HEK293 (cell line): ENCODE measurements around the gene SEPTIN2.
A peak's percentile ranks its signal among the peaks of the same experiment; 100 is the strongest.

Source experiments
- CTCF ChIA-PET: fragments of 350-600 bp; formaldehyde crosslinking; extraction: SDS; loops from one replicate; lab custom pipeline; 2021; ENCODE audit warnings: antibody characterized with exemption; lab: Yijun Ruan, JAX
- POLR2A ChIA-PET: fragments of 300-600 bp; formaldehyde crosslinking; extraction: SDS; loops from one replicate; lab custom pipeline; 2020; ENCODE audit warnings: antibody characterized with exemption, inconsistent platforms; lab: Yijun Ruan, JAX
- H3K27ac ChIP-seq: fragments of 200-500 bp; sonication (Bioruptor generic); 2 replicates; pipeline ENCODE4 v1.5.1; 2014; ENCODE audit warnings: low read depth, low read length, control low read depth, inconsistent platforms; ENCODE audit errors: extremely low read depth
- H3K36me3 ChIP-seq, 2 experiments: fragments of 200-500 bp in 1 of 2; sonication (Bioruptor generic) in 1 of 2; 1 replicate in 1 of 2; 2 replicates in 1 of 2; pipeline ENCODE4 v1.5.1; 2014 to 2017; ENCODE audit warnings: inconsistent platforms in 2 of 2, low read length in 2 of 2; ENCODE audit not compliant: control insufficient read depth in 2 of 2, insufficient read depth in 1 of 2
- H3K4me1 ChIP-seq: fragments of 200-500 bp; sonication (Bioruptor generic); 2 replicates; pipeline ENCODE4 v1.5.1; 2014; ENCODE audit warnings: mild to moderate bottlenecking, low read length, inconsistent platforms; ENCODE audit not compliant: control insufficient read depth, insufficient read depth
- H3K4me3 ChIP-seq: 2 replicates; pipeline ENCODE4 v1.5.1; 2011; ENCODE audit warnings: low read depth, mild to moderate bottlenecking, control low read depth, low read length, moderate library complexity
- H3K9me3 ChIP-seq: fragments of 200-500 bp; sonication (Bioruptor generic); 2 replicates; pipeline ENCODE4 v1.5.1; 2014; ENCODE audit warnings: low read depth, low read length, inconsistent platforms; ENCODE audit not compliant: control insufficient read depth, insufficient read depth
- BCL11A ChIP-seq: fragments of 450-650 bp; formaldehyde crosslinking; IDR thresholded peaks from 2 replicates; pipeline ENCODE4 v1.5.1; 2016; ENCODE audit warnings: low read depth, missing biosample characterization, missing genetic modification characterization
- FEZF1 ChIP-seq: fragments of 450-650 bp; formaldehyde crosslinking; IDR thresholded peaks from 2 replicates; pipeline ENCODE4 v1.5.1; 2016; ENCODE audit warnings: missing biosample characterization, missing genetic modification characterization
- HOXC10 ChIP-seq: sonication (generic); formaldehyde crosslinking; IDR thresholded peaks from 2 replicates; pipeline ENCODE4 v1.8.1; 2023; ENCODE audit warnings: mild to moderate bottlenecking, missing genetic modification reagents
- HOXD13 ChIP-seq: sonication (generic); formaldehyde crosslinking; IDR thresholded peaks from 2 replicates; pipeline ENCODE4 v1.8.0; 2022; ENCODE audit warnings: missing genetic modification reagents, borderline replicate concordance
- IKZF3 ChIP-seq: fragments of 450-650 bp; IDR thresholded peaks from 2 replicates; pipeline ENCODE4 v1.5.0; 2018; ENCODE audit warnings: missing biosample characterization, mild to moderate bottlenecking, missing genetic modification characterization, moderate library complexity
- RBAK ChIP-seq: fragments of 450-650 bp; formaldehyde crosslinking; IDR thresholded peaks from 2 replicates; pipeline ENCODE4 v1.5.1; 2016; ENCODE audit warnings: missing biosample characterization, missing genetic modification characterization
- REPIN1 ChIP-seq: fragments of 450-650 bp; formaldehyde crosslinking; IDR thresholded peaks from 2 replicates; pipeline ENCODE4 v1.5.1; 2017; ENCODE audit warnings: missing biosample characterization, missing genetic modification characterization, low read depth
- SCRT2 ChIP-seq: fragments of 450-650 bp; formaldehyde crosslinking; IDR thresholded peaks from 2 replicates; pipeline ENCODE4 v1.5.1; 2016; ENCODE audit warnings: missing biosample characterization, missing genetic modification characterization
- SP3 ChIP-seq: fragments of 450-650 bp; formaldehyde crosslinking; IDR thresholded peaks from 2 replicates; pipeline ENCODE4 v1.5.1; 2016; ENCODE audit warnings: missing biosample characterization, missing genetic modification characterization
- TRIM28 ChIP-seq: IDR thresholded peaks from 2 replicates; pipeline ENCODE4 v1.6.1; 2011; ENCODE audit warnings: low read length, control low read depth, borderline replicate concordance
- YY1 ChIP-seq: fragments of 450-650 bp; formaldehyde crosslinking; IDR thresholded peaks from 2 replicates; pipeline ENCODE4 v1.5.1; 2018; ENCODE audit warnings: missing biosample characterization, missing genetic modification characterization
- YY2 ChIP-seq: fragments of 450-650 bp; formaldehyde crosslinking; IDR thresholded peaks from 2 replicates; pipeline ENCODE4 v1.5.1; 2016; ENCODE audit warnings: missing biosample characterization, missing genetic modification characterization
- ZBTB1 ChIP-seq: fragments of 450-650 bp; formaldehyde crosslinking; IDR thresholded peaks from 2 replicates; pipeline ENCODE4 v1.5.1; 2016; ENCODE audit warnings: missing biosample characterization, missing genetic modification characterization
- ZIC2 ChIP-seq: fragments of 450-650 bp; formaldehyde crosslinking; IDR thresholded peaks from 2 replicates; pipeline ENCODE4 v1.5.1; 2016; ENCODE audit warnings: missing biosample characterization, missing genetic modification characterization
- ZNF133 ChIP-seq: fragments of 450-650 bp; formaldehyde crosslinking; IDR thresholded peaks from 2 replicates; pipeline ENCODE4 v1.5.1; 2016; ENCODE audit warnings: missing biosample characterization, missing genetic modification characterization
- ZNF138 ChIP-seq: fragments of 450-650 bp; formaldehyde crosslinking; IDR thresholded peaks from 2 replicates; pipeline ENCODE4 v1.5.1; 2016; ENCODE audit warnings: missing biosample characterization, missing genetic modification characterization, borderline replicate concordance
- ZNF140 ChIP-seq: fragments of 450-650 bp; formaldehyde crosslinking; IDR thresholded peaks from 2 replicates; pipeline ENCODE4 v1.5.1; 2016; ENCODE audit warnings: missing biosample characterization, missing genetic modification characterization
- ZNF169 ChIP-seq: fragments of 450-650 bp; formaldehyde crosslinking; IDR thresholded peaks from 2 replicates; pipeline ENCODE4 v1.5.1; 2016; ENCODE audit warnings: missing biosample characterization, missing genetic modification characterization
- ZNF221 ChIP-seq: fragments of 450-650 bp; formaldehyde crosslinking; IDR thresholded peaks from 2 replicates; pipeline ENCODE4 v1.5.1; 2017; ENCODE audit warnings: missing biosample characterization, missing genetic modification characterization, borderline replicate concordance
- ZNF302 ChIP-seq: fragments of 450-650 bp; formaldehyde crosslinking; IDR thresholded peaks from 2 replicates; pipeline ENCODE4 v1.5.1; 2016; ENCODE audit warnings: missing biosample characterization, missing genetic modification characterization, low read depth
- ZNF350 ChIP-seq: fragments of 450-650 bp; formaldehyde crosslinking; IDR thresholded peaks from 2 replicates; pipeline ENCODE4 v1.5.0; 2017; ENCODE audit warnings: missing biosample characterization, mild to moderate bottlenecking, missing genetic modification characterization
- ZNF354C ChIP-seq: fragments of 450-650 bp; formaldehyde crosslinking; IDR thresholded peaks from 2 replicates; pipeline ENCODE4 v1.5.1; 2016; ENCODE audit warnings: missing biosample characterization, missing genetic modification characterization, low read depth, borderline replicate concordance
- ZNF366 ChIP-seq: fragments of 450-650 bp; formaldehyde crosslinking; conservative IDR thresholded peaks from 2 replicates; pipeline ENCODE4 v1.5.1; 2016; ENCODE audit warnings: missing biosample characterization, missing genetic modification characterization
- ZNF404 ChIP-seq: fragments of 450-650 bp; formaldehyde crosslinking; IDR thresholded peaks from 2 replicates; pipeline ENCODE4 v1.5.1; 2017; ENCODE audit warnings: missing biosample characterization, missing genetic modification characterization
- ZNF473 ChIP-seq: fragments of 450-650 bp; formaldehyde crosslinking; IDR thresholded peaks from 2 replicates; pipeline ENCODE4 v1.5.1; 2017; ENCODE audit warnings: missing biosample characterization, missing genetic modification characterization
- ZNF48 ChIP-seq: fragments of 450-650 bp; formaldehyde crosslinking; IDR thresholded peaks from 2 replicates; pipeline ENCODE4 v1.5.1; 2016; ENCODE audit warnings: missing biosample characterization, missing genetic modification characterization
- ZNF514 ChIP-seq: fragments of 450-650 bp; formaldehyde crosslinking; IDR thresholded peaks from 2 replicates; pipeline ENCODE4 v1.5.1; 2016; ENCODE audit warnings: missing biosample characterization, missing genetic modification characterization
- ZNF548 ChIP-seq: fragments of 450-650 bp; formaldehyde crosslinking; IDR thresholded peaks from 2 replicates; pipeline ENCODE4 v1.5.1; 2016; ENCODE audit warnings: missing biosample characterization, missing genetic modification characterization
- ZNF621 ChIP-seq: fragments of 450-650 bp; formaldehyde crosslinking; IDR thresholded peaks from 2 replicates; pipeline ENCODE4 v1.5.1; 2017; ENCODE audit warnings: missing biosample characterization, missing genetic modification characterization
- ZNF624 ChIP-seq: fragments of 450-650 bp; formaldehyde crosslinking; IDR thresholded peaks from 2 replicates; pipeline ENCODE4 v1.5.1; 2017; ENCODE audit warnings: missing biosample characterization, missing genetic modification characterization
- ZNF658 ChIP-seq: fragments of 450-650 bp; formaldehyde crosslinking; IDR thresholded peaks from 2 replicates; pipeline ENCODE4; 2016; ENCODE audit warnings: missing biosample characterization, missing genetic modification characterization
- ZNF664 ChIP-seq: fragments of 450-650 bp; formaldehyde crosslinking; IDR thresholded peaks from 2 replicates; pipeline ENCODE4 v1.5.1; 2016; ENCODE audit warnings: missing biosample characterization, missing genetic modification characterization
- ZSCAN23 ChIP-seq: fragments of 450-650 bp; formaldehyde crosslinking; IDR thresholded peaks from 2 replicates; pipeline ENCODE4 v1.5.1; 2016; ENCODE audit warnings: missing biosample characterization, missing genetic modification characterization
- TF ChIP-seq, protein P1 (sequence below): fragments of 450-650 bp; formaldehyde crosslinking; IDR thresholded peaks from 2 replicates; pipeline ENCODE4 v1.5.1; 2016; ENCODE audit warnings: missing biosample characterization, missing genetic modification characterization
- TF ChIP-seq, protein P2 (sequence below): fragments of 450-650 bp; IDR thresholded peaks from 2 replicates; pipeline ENCODE4 v1.5.1; 2018; ENCODE audit warnings: missing biosample characterization, missing genetic modification characterization
- TF ChIP-seq, protein P3 (sequence below): fragments of 450-650 bp; formaldehyde crosslinking; IDR thresholded peaks from 2 replicates; pipeline ENCODE4 v1.5.1; 2016; ENCODE audit warnings: missing biosample characterization, missing genetic modification characterization

The SEPTIN2 gene

DNA sequence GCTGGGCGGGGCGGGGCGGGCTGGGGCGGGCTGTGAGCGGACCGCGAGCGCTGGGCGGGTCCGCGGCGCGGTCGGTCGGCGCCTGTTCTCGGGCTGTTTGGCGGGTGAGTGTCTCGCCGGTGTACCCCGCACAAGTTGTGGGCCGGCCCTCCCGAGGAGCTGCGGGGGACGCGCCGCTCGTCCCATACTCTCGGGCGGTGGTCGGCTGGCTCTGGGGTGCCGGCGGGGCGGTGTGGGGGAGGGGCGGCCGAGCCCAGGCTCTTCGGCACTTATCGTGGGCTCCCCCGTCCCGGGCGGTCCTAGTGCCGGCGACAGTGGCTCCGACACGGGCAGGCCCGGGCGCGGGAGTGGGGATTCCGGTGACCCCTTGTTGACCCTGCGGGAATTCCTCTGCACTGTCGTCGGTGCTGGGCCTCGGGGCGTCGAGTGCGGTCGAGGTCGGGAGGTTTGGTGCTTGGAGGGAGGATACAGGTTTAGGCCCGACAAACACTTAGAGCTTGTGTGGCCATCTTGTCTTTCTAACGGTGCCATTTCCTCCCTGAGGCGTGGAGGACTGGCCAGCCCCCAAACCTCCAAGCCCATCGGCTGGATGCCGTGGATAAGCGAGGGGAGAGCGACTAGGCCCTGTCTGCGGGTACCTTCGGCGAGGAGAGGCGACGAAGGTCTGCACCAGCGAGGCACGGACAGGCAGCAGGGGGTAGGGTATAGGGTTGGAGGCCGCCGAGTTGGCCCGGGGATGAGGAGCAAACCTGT, at the start of gene SEPTIN2:
TSS of gene SEPTIN2 (plus strand) at position 47 of the 753 bp plus-strand sequence. CDS start 8,308 bp downstream, outside the sequence.
- Histone ChIP-seq H3K36me3 (peaks cover 5 to 24% of the 10 kb centered on the region in 2 experiments; a peak in 2 of 3 replicates), H3K4me1 (peaks cover 26% of the 10 kb centered on the region)
- CTCF ChIA-PET, result interaction anchor here (0.5 to 0.6 kb wide), 2 partner anchors 25 to 45 kb away, joined by 3 to 5 read pairs; no protein-coding TSS in a partner anchor
- TF ChIP-seq RBAK (tag by site-specific recombination) (no peak), ZNF624 (tag by site-specific recombination) (no peak), ZNF350 (tag by site-specific recombination) (no peak), BCL11A (tag by site-specific recombination) (no peak), ZNF354C (no peak), ZNF302 (no peak), TRIM28 (no peak), IKZF3 (tag by site-specific recombination) (no peak), ZNF221 (tag by site-specific recombination) (no peak), ZBTB1 (no peak), ZNF404 (tag by site-specific recombination) (no peak), ZSCAN23 (no peak), ZNF140 (no peak), REPIN1 (tag by site-specific recombination) (peak; percentile 83), ZNF473 (tag by site-specific recombination) (no peak), ZNF514 (tag by site-specific recombination) (no peak), ZNF664 (tag by site-specific recombination) (no peak; the same call in 1 of the 2 replicates), HOXD13 (CRISPR knock-in tag) (no peak), ZNF48 (tag by site-specific recombination) (no peak), SP3 (no peak), FEZF1 (tag by site-specific recombination) (no peak), HOXC10 (no peak), ZNF133 (tag by site-specific recombination) (no peak), ZNF366 (no peak), YY1 (tag by site-specific recombination) (peak; percentile 95), SCRT2 (tag by site-specific recombination) (peak; percentile 82), ZIC2 (tag by site-specific recombination) (no peak), ZNF548 (tag by site-specific recombination) (no peak), ZNF658 (tag by site-specific recombination) (no peak), YY2 (tag by site-specific recombination) (peak; percentile 72; the same call in 1 of the 2 replicates), ZNF169 (tag by site-specific recombination) (no peak), ZNF621 (tag by site-specific recombination) (no peak), ZNF138 (tag by site-specific recombination) (no peak)
- TF ChIP-seq, protein P1, sequence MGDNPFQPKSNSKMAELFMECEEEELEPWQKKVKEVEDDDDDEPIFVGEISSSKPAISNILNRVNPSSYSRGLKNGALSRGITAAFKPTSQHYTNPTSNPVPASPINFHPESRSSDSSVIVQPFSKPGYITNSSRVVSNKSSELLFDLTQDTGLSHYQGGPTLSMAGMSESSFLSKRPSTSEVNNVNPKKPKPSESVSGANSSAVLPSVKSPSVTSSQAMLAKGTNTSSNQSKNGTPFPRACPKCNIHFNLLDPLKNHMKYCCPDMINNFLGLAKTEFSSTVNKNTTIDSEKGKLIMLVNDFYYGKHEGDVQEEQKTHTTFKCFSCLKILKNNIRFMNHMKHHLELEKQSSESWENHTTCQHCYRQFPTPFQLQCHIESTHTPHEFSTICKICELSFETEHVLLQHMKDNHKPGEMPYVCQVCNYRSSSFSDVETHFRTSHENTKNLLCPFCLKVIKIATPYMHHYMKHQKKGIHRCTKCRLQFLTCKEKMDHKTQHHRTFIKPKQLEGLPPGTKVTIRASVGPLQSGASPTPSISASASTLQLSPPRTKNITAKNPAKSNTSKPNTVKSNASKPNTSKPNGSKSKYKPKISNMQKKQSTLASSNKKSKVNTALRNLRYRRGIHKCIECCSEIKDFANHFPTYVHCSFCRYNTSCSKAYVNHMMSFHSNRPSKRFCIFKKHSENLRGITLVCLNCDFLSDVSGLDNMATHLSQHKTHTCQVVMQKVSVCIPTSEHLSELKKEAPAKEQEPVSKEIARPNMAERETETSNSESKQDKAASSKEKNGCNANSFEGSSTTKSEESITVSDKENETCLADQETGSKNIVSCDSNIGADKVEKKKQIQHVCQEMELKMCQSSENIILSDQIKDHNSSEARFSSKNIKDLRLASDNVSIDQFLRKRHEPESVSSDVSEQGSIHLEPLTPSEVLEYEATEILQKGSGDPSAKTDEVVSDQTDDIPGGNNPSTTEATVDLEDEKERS, result no peak
- TF ChIP-seq, protein P2, sequence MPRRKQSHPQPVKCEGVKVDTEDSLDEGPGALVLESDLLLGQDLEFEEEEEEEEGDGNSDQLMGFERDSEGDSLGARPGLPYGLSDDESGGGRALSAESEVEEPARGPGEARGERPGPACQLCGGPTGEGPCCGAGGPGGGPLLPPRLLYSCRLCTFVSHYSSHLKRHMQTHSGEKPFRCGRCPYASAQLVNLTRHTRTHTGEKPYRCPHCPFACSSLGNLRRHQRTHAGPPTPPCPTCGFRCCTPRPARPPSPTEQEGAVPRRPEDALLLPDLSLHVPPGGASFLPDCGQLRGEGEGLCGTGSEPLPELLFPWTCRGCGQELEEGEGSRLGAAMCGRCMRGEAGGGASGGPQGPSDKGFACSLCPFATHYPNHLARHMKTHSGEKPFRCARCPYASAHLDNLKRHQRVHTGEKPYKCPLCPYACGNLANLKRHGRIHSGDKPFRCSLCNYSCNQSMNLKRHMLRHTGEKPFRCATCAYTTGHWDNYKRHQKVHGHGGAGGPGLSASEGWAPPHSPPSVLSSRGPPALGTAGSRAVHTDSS (tag by site-specific recombination), result no peak
- TF ChIP-seq, protein P3, sequence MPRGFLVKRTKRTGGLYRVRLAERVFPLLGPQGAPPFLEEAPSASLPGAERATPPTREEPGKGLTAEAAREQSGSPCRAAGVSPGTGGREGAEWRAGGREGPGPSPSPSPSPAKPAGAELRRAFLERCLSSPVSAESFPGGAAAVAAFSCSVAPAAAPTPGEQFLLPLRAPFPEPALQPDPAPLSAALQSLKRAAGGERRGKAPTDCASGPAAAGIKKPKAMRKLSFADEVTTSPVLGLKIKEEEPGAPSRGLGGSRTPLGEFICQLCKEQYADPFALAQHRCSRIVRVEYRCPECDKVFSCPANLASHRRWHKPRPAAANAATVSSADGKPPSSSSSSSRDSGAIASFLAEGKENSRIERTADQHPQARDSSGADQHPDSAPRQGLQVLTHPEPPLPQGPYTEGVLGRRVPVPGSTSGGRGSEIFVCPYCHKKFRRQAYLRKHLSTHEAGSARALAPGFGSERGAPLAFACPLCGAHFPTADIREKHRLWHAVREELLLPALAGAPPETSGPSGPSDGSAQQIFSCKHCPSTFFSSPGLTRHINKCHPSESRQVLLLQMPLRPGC (tag by site-specific recombination), result no peak; the same call in 1 of the 2 replicates

More for the DNA sequence above, at the start of gene SEPTIN2:
- Histone ChIP-seq H3K9me3 (no peaks in the 10 kb centered on the region), H3K4me3 (peak within 1 kb of the TSS; percentile 94), H3K27ac (peak within 1 kb of the TSS; percentile 99)
- POLR2A ChIA-PET, result interaction anchor here (1.2 to 3.2 kb wide), 11 partner anchors 8 to 386 kb away, joined by 3 to 21 read pairs (median 4); partner anchors contain the start of genes DTYMK and ING5
